Lung (tissue), 12 donors: ENCODE measurements around the gene ARRDC1. TPM values are rescaled to one million over a fixed set of nuclear protein-coding genes. Genes with fewer than 3 reads are reported as not detected.

Experiments
- ATAC-seq: fragments of 200-7000 bp; cut with Tn5 transposase; one replicate; pipeline ENCODE4 v1.9.1; 2020; ENCODE audit warnings: moderate number of reproducible peaks; ENCODE audit not compliant: insufficient read depth, low FRiP score
- DNase-seq, 3 donors: peaks; one replicate each; pipeline ENCODE4 v3.0.0-alpha.2; 2013 to 2017
- H3K27ac ChIP-seq, 2 donors: one replicate each; pipeline ENCODE4 v1.5.1; 2013; ENCODE audit warnings: mild to moderate bottlenecking in 2 of 2, moderate library complexity in 2 of 2, control low read depth in 1 of 2, inconsistent platforms in 1 of 2, low read depth in 1 of 2, low read length in 1 of 2
- H3K27me3 ChIP-seq, 3 donors: one replicate each; pipeline ENCODE4 v1.5.1; 2013; ENCODE audit warnings: low read length in 2 of 3; ENCODE audit not compliant: control insufficient read depth in 3 of 3, insufficient read depth in 3 of 3
- H3K36me3 ChIP-seq, 4 donors: one replicate each; pipeline ENCODE4 v1.5.1; 2013; ENCODE audit warnings: low read length in 4 of 4, mild to moderate bottlenecking in 1 of 4, moderate library complexity in 1 of 4; ENCODE audit not compliant: control insufficient read depth in 4 of 4, insufficient read depth in 4 of 4
- H3K4me1 ChIP-seq, 5 donors: one replicate each; pipeline ENCODE4 v1.5.1; 2013; ENCODE audit warnings: low read length in 5 of 5, mild to moderate bottlenecking in 2 of 5, moderate library complexity in 1 of 5; ENCODE audit not compliant: control insufficient read depth in 5 of 5, insufficient read depth in 5 of 5
- H3K4me3 ChIP-seq: one replicate; pipeline ENCODE4 v1.5.1; 2013; ENCODE audit warnings: mild to moderate bottlenecking, control low read depth, moderate library complexity
- H3K9ac ChIP-seq, 2 donors: one replicate each; pipeline ENCODE4 v1.5.1; 2013; ENCODE audit warnings: low read length in 2 of 2, control low read depth in 1 of 2; ENCODE audit not compliant: insufficient read depth in 1 of 2
- H3K9me3 ChIP-seq, 4 donors: one replicate each; pipeline ENCODE4 v1.5.1; 2013; ENCODE audit warnings: low read length in 3 of 4, mild to moderate bottlenecking in 1 of 4, moderate library complexity in 1 of 4; ENCODE audit not compliant: control insufficient read depth in 4 of 4, insufficient read depth in 3 of 4
- WGBS, 2 donors: extraction: QIAGEN DNeasy Blood & Tissue Kit; methylation state at CpG; one replicate each; pipeline ENCODE4 v1.1.7; 2013; 5-methylcytosine and 5-hydroxymethylcytosine counted together
- polyA plus RNA-seq, 2 donors: library from polyadenylated mRNA; stranded (reverse); fragments of 200-250 nt; gene quantifications; one replicate each; pipeline ENCODE4 v1.2.1, GENCODE V29; 2013
- total RNA-seq, 2 donors: library from RNA; depleted of rRNA in 1 of 2; stranded (reverse); fragments of >200 nt in 1 of 2; gene quantifications; one replicate each; pipeline ENCODE4 v1.2.1, GENCODE V29; 2014 to 2021
- TF ChIP-seq, protein P1 (sequence below): IDR thresholded peaks from 2 replicates; pipeline ENCODE4 v1.5.1; 2012; ENCODE audit warnings: mild to moderate bottlenecking; ENCODE audit errors: control extremely low read depth, extremely low read depth
- donor health status: control.
- donor health status: control.
- donor health status: Bipolar disorder and iron deficiency.
- donor health status: healthy.
- donor health status: DM: yes; HTN: yes; CAD: no.

The ARRDC1 gene
- total and polyA plus RNA-seq, 4 donors, result 57.4 to 137 (median 94.6) TPM

DNA sequence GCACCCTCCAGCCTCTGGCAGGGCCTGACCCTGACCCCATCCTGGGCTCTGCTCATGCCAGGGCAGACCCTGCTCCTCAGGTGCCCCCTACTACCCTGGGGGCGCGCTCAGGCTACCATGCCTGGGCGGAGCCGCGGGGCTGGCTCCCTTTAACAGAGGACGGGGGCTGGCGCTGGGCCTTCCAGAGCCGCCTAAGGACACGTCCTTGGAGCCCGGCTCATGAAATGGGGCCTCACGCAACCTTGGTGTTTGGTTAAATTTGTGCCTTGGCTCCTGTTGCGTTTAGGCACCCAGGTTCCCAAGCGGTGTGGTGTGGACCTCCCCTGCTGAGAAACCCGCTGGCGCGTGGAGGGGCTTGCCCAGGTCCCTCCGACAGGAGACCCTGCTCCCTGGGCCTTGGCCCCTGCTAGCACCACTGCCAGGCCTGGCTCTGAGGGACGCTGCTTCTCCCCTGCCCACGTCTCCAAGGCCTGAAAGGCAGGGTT is 9.9 kb downstream of the ARRDC1 start:
- TF ChIP-seq, protein P1, sequence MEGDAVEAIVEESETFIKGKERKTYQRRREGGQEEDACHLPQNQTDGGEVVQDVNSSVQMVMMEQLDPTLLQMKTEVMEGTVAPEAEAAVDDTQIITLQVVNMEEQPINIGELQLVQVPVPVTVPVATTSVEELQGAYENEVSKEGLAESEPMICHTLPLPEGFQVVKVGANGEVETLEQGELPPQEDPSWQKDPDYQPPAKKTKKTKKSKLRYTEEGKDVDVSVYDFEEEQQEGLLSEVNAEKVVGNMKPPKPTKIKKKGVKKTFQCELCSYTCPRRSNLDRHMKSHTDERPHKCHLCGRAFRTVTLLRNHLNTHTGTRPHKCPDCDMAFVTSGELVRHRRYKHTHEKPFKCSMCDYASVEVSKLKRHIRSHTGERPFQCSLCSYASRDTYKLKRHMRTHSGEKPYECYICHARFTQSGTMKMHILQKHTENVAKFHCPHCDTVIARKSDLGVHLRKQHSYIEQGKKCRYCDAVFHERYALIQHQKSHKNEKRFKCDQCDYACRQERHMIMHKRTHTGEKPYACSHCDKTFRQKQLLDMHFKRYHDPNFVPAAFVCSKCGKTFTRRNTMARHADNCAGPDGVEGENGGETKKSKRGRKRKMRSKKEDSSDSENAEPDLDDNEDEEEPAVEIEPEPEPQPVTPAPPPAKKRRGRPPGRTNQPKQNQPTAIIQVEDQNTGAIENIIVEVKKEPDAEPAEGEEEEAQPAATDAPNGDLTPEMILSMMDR, result no peak
- Histone ChIP-seq H3K36me3 (peaks cover 0 to 27% (median 4%) of the 10 kb centered on the region in 4 donors), H3K27ac (peak overlapping the region in 1 of 2 donors; percentile 52), H3K4me1 (peaks cover 12 to 25% (median 16%) of the 10 kb centered on the region in 5 donors), H3K27me3 (no peaks in the 10 kb centered on the region), H3K4me3 (no peak overlapping the region), H3K9ac (no peak overlapping the region), H3K9me3 (no peaks in the 10 kb centered on the region)
- no peak for DNase-seq
- no peak for ATAC-seq
- 94 to 95% methylated on average over 19 of the region's 19 CpGs for WGBS, 2 donors

DNA sequence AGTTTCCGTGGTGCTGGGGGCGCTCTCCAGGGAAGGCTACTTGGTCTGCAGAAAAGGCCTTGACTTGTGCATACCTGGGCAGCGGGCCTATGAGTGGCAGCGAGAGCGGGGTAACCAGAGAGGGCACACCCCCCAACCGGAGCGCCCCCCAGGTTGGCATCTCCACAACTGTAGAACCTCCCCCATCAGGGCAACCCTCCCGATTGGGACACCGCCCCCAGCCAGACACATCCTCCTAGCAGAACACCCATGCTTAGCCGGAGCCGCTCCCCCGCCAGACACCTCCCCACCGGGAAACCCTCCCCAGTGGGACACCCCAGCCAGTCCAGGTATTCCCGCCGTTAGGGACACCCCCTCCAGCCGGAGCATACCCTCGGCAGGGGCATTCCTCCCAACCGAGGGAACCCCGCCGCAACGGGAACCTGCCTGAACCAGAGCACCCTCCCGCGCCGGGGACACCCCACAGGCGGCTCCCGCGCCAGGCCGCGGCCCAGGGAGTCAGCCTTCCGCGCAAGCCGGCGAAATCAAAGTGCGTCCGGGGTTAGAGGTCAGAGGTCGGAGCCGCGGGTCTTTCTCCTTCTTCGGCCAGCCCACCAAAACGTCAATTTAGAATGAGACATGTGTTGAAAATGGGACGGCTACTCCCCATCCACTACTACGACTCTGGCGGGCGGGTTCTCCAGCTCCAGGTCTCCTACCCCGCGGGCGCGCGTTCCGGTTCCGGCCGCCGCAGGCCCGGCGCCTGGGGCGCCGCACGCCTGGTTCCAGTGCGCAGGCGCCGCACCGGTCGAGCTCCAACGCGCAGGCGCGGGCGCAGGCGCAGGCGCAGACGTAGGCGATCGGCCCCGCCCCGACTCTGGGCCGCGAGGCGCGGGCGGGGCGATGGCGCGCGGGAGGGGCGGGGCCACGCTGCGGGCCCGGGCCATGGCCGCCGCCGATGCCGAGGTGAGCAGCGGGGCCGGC is 12.9 kb downstream of the ARRDC1 start, which contains the start of gene EHMT1:
EHMT1 (plus strand) TSS at position 901 of the 963 bp plus-strand sequence; CDS start at position 925, 24 bp downstream.
- DNase-seq, result peak; percentile 91 to 93 (median 92)
- H3K36me3 ChIP-seq, result peaks cover 0 to 27% (median 6%) of the 10 kb centered on the region in 4 donors
- peak within 1 kb of the TSS; percentile 82 to 89 for H3K9ac ChIP-seq
- no peaks in the 10 kb centered on the region for H3K27me3 ChIP-seq
- WGBS, 2 donors, result 1% methylated on average over 88 to 94 of the region's 94 CpGs
- H3K4me3 ChIP-seq, result peak within 1 kb of the TSS; percentile 86
- peak; percentile 78 for ATAC-seq
- H3K9me3 ChIP-seq, result no peaks in the 10 kb centered on the region
- TF ChIP-seq, protein P1, result no peak
- peaks cover 8 to 25% (median 16%) of the 10 kb centered on the region in 5 donors for H3K4me1 ChIP-seq
- H3K27ac ChIP-seq, result peak within 1 kb of the TSS; percentile 88 to 93

DNA sequence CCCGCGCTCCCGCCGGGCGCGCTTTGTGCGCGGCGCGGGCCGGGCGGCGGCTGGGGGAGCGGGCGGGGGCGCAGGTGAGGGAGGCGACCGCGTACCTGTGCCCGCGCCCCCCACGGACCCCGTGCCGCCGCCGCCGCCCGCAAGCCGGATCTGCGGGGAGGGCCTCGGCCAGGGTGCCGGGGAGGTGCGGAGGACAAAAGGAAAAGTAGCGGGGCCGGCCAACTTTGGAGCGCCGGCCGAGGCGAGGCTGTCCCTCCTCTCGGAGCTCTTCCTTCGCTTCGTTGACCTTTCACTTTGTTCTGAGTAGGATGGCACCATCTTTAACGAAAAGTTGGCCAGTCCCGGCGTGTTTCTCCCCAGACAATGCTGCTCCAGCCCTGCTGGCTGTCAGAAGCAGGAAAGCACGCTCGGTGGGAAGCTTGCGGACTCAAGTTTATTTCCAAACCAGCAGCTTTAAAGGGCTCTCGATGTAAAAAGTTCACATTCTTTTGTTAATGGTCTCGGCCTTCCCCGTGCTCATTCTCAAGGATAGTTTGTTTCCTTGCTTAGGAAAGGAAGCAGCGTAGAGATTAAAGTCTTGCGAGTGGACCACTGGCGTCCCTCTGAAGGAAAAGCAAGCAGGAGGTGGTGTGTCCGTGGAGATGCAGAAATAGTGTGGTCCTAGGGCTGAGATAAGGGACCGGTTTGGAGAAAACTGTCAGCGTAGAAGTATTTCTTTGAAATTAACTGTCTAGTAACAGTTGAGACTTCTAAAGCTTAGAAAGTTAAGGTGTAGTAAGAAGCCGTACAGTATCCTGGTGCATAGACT is 14.0 kb downstream of the ARRDC1 start:
- DNase-seq (peak; percentile 46 to 54 (median 53)), ATAC-seq (no peak)
- Histone ChIP-seq H3K9me3 (no peaks in the 10 kb centered on the region), H3K9ac (peak overlapping the region in 1 of 2 donors; percentile 82), H3K27ac (peak overlapping the region; percentile 79 to 88), H3K36me3 (peaks cover 0 to 17% (median 3%) of the 10 kb centered on the region in 4 donors), H3K27me3 (no peaks in the 10 kb centered on the region), H3K4me1 (peaks cover 8 to 25% (median 13%) of the 10 kb centered on the region in 5 donors), H3K4me3 (peak overlapping the region; percentile 73)
- WGBS, 2 donors, result 1% methylated on average over 45 to 58 of the region's 58 CpGs
- TF ChIP-seq, protein P1, result no peak
